Stimulated activated CD4-positive, alpha-beta T cell treated with anti-CD3 and anti-CD28 coated beads, Interleukin-1b, Interleukin-23, amount 100 ng/mL, for 24 hours (primary cell): ENCODE measurements around the gene CBFA2T2.
"Not testable (repeated sequence)": the region's sequence is repeated elsewhere in the genome, so short reads cannot be mapped to it uniquely, and the experiment has no call there.

ENCODE experiments used
- DNase-seq, 4 experiments: peaks; one replicate each; pipeline ENCODE4 v3.0.0-alpha.2; 2020; ENCODE audit warnings: low read depth in 4 of 4, low spot score in 1 of 4

Gene CBFA2T2

DNA sequence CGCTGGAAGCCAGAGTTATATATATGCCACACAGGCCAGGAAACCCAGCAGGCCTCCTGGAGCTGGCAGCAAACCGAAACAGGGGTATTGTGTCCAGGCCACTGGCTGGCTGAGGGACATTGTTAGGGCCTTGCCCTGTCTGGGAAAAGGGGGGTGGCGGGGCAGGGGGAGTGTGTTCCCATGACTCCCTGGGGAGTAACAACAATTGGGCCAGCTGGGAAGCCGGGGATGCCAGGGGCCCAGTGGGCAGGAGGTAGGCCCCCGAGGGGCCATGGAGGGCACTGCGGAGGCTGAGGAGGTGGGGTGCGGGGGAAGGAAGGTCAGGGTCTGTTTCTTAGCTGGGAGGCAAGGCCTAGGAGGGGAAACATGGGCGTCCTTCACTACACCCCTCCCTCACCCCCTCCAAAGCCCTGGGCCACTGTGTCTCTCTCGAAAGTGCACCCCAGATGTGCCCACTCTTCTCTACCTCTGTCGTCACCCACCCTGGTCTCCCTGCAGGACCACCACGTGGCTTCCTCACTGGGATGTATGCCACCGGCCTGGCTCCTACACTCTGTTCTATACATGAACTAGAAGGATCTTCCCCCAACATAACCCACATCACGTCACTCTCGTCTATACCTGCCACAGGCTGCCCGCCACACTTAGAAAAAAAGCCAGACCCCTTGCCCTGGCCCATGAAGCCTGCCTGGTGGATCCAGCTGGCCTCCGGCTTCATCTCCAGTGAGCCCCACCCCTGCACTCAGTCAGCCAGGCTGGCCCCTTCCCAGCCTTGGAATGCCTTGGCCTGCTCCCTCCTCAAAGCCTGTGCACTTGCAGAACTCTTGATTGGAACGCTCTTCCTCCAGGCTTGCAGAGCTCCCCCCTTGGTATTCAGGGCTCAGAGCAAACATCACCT lies 204.1 kb downstream of the CBFA2T2 start:
- DNase-seq = no peak

- no peak for DNase-seq
Observed at GRCh38 chr20:33694639-33695012, 204.7 kb downstream of the CBFA2T2 start.

- DNase-seq = no peak
Observed at GRCh38 chr20:33696448-33696847, 206.6 kb downstream of the CBFA2T2 start.

DNA sequence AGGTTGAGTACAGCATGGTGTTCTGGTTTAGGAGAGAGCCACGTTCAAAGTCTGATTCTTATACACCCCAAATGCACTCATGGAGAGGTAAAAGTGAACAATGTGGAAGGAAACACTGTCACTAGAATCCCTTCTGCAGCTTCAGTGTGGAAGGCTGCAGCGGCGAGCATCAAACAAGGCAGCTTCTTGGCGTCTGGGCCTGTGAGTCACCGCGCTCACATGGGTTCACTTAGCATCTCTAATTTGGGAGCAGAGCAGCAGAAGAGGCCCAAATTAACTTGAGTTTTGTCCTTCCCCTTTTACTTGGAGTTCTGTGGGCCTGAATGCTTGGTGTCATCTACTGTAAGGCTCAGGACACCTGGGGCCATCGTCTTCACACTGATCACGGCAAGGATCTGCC lies 207.2 kb downstream of the CBFA2T2 start:
- DNase-seq = no peak

- DNase-seq = not testable (repeated sequence)
Observed at GRCh38 chr20:33698966-33699365, 209.1 kb downstream of the CBFA2T2 start.
